Upper lobe of left lung (tissue), 6 donors: Measurements from ENCODE around the gene TNFSF10. TPM values are rescaled to one million over a fixed set of nuclear protein-coding genes. Genes with fewer than 3 reads are reported as not detected.

ENCODE experiments used
- ATAC-seq, 2 donors: fragments of 200-7000 bp; cut with Tn5 transposase; one replicate each; pipeline ENCODE4 v1.9.1; 2022; ENCODE audit warnings: mild to moderate bottlenecking in 2 of 2, moderate library complexity in 2 of 2; ENCODE audit not compliant: low FRiP score in 2 of 2
- DNase-seq, 2 donors: peaks; one replicate each; pipeline ENCODE4 v3.0.0-alpha.2; 2019 to 2020
- H3K27ac ChIP-seq, 4 donors: fragments of 200-600 bp; sonication (generic); one replicate each; pipeline ENCODE4 v1.5.1; 2016 to 2019
- H3K27me3 ChIP-seq, 4 donors: fragments of 200-600 bp; sonication (generic); one replicate each; pipeline ENCODE4 v1.5.1; 2017 to 2019
- H3K36me3 ChIP-seq, 4 donors: fragments of 200-600 bp; sonication (generic); one replicate each; pipeline ENCODE4 v1.5.1; 2016 to 2019
- H3K4me1 ChIP-seq, 4 donors: fragments of 200-600 bp; sonication (generic); one replicate each; pipeline ENCODE4 v1.5.1; 2018 to 2019
- H3K4me3 ChIP-seq, 4 donors: fragments of 200-600 bp; sonication (generic); one replicate each; pipeline ENCODE4 v1.5.1; 2017 to 2019; ENCODE audit warnings: mild to moderate bottlenecking in 2 of 4, moderate library complexity in 1 of 4
- H3K9me3 ChIP-seq, 4 donors: fragments of 200-600 bp; sonication (generic); one replicate each; pipeline ENCODE4 v1.5.1; 2018 to 2019
- CTCF ChIP-seq, 6 experiments: fragments of 450-650 bp in 4 of 6; fragments of 200-600 bp in 2 of 6; sonication (generic) in 2 of 6; IDR thresholded peaks; one replicate each; pipeline ENCODE4 v1.5.1; 2016 to 2019; ENCODE audit warnings: antibody characterized with exemption in 6 of 6
- EP300 ChIP-seq, 4 donors: sonication (generic); formaldehyde crosslinking; IDR thresholded peaks; one replicate each; pipeline ENCODE4 v1.5.1; 2017; ENCODE audit warnings: antibody characterized with exemption in 4 of 4, control low read depth in 2 of 4
- POLR2A ChIP-seq, 4 donors: fragments of 450-650 bp; IDR thresholded peaks; one replicate each; pipeline ENCODE4 v1.5.1; 2016 to 2017; ENCODE audit warnings: antibody characterized with exemption in 4 of 4, mild to moderate bottlenecking in 2 of 4
- POLR2AphosphoS5 ChIP-seq, 2 donors: sonication (generic); formaldehyde crosslinking; IDR thresholded peaks; one replicate each; pipeline ENCODE4 v1.5.1; 2017; ENCODE audit warnings: antibody characterized with exemption in 2 of 2
- WGBS, 2 donors: methylation state at CpG; one replicate each; pipeline ENCODE4 v1.1.5; 2017 to 2018; 5-methylcytosine and 5-hydroxymethylcytosine counted together
- total RNA-seq, 6 donors: library from RNA; depleted of rRNA in 4 of 6; stranded (reverse); fragments of >200 nt in 4 of 6; gene quantifications; one replicate each; pipeline versions ENCODE4 v1.1.0 to v1.2.1, GENCODE V29; 2016 to 2021
- donor health status: DM: no; HTN: no; CAD: no; lungs with moderate emphysema.
- donor health status: DM: no; HTN: yes; CAD: no; lungs with severe emphysema.

Gene TNFSF10
- total RNA-seq, 6 donors from 2014 or later = 41.0 to 95.2 (median 76.8) TPM

GRCh38 chr3:172549144-172549543, 25.9 kb upstream of the TNFSF10 start:
- 48 to 54% methylated on average over 2 of the region's 2 CpGs for WGBS, 2 donors
- peaks cover 4 to 13% (median 8%) of the 10 kb centered on the region in 4 donors for H3K4me1 ChIP-seq
- no peak overlapping the region for H3K27ac ChIP-seq
- H3K4me3 ChIP-seq = no peak overlapping the region
- ATAC-seq = no peak
- no peaks in the 10 kb centered on the region for H3K36me3 ChIP-seq
- TF ChIP-seq CTCF (IDR thresholded peaks at IDR 0.05) (no peak), POLR2A (IDR thresholded peaks at IDR 0.05) (no peak), EP300 (IDR thresholded peaks at IDR 0.05) (no peak), POLR2AphosphoS5 (IDR thresholded peaks at IDR 0.05) (no peak)
- H3K27me3 ChIP-seq = no peaks in the 10 kb centered on the region
- no peak for DNase-seq
- no peaks in the 10 kb centered on the region for H3K9me3 ChIP-seq

DNA sequence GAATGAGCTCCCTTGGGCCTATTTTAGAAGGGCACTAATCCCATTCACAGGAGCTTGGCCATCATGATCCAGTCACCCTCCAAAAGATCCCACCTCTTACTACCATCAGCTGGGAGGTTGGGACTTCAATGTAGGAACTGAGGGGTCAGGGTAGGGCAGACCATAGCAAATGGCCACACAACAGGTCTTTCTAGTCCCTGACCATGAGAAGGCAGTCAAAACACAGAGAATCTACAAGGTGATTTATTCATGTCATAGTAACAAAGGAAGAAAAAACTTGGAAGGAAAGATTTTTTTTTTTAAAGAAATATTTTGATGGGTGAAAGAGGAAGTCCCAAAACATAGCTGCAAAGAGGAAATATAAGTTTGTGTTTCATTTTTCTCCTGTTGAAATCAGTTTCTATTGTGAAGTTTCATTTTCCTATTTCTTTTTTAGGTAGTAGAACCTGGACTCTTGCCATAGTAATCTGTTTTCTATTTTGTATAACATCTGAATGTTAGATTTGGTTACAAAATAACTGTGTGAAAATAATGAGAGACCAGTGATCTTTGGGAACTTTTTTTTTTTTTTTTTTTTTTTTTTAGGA, 23.5 kb upstream of the TNFSF10 start:
- Histone ChIP-seq H3K4me3 (no peak overlapping the region), H3K9me3 (no peaks in the 10 kb centered on the region), H3K27ac (peak overlapping the region; percentile 25 to 42 (median 34)), H3K4me1 (peaks cover 18 to 21% (median 19%) of the 10 kb centered on the region in 4 donors), H3K27me3 (no peaks in the 10 kb centered on the region), H3K36me3 (no peaks in the 10 kb centered on the region)
- DNase-seq = no peak
- TF ChIP-seq CTCF (IDR thresholded peaks at IDR 0.05) (no peak), POLR2AphosphoS5 (IDR thresholded peaks at IDR 0.05) (no peak), POLR2A (IDR thresholded peaks at IDR 0.05) (no peak), EP300 (IDR thresholded peaks at IDR 0.05) (no peak)
- ATAC-seq = no peak

DNA sequence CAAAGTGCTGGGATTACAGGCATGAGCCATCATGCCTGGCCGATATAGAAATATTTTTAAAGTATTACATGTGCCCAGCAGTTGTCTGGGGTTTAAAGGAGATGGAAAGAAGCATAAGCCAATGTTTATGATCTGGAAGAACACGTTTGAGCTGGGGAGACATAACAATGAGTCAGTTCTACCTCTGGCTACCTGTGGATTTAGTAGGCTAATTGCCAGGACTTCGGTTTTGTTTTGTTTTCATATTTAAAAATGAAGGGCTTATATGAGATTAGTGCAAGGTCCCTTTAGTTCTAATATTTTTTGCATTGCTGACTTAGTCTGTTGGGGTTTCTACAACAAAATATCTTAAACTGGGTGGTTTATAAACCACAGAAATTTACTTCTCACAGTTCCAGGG, 22.9 kb upstream of the TNFSF10 start:
- no peak overlapping the region for H3K4me3 ChIP-seq
- H3K36me3 ChIP-seq = no peaks in the 10 kb centered on the region
- H3K4me1 ChIP-seq = peaks cover 23 to 25% (median 24%) of the 10 kb centered on the region in 4 donors
- ATAC-seq = no peak
- peak overlapping the region in 3 of 4 donors; percentile 28 to 42 (median 40) for H3K27ac ChIP-seq
- no peaks in the 10 kb centered on the region for H3K9me3 ChIP-seq
- no peak for DNase-seq
- 63 to 77% methylated on average over 3 of the region's 3 CpGs for WGBS, 2 donors
- H3K27me3 ChIP-seq = no peaks in the 10 kb centered on the region
- no peak for TF ChIP-seq EP300 (IDR thresholded peaks at IDR 0.05)
- TF ChIP-seq CTCF (IDR thresholded peaks at IDR 0.05) = no peak
- TF ChIP-seq POLR2AphosphoS5 (IDR thresholded peaks at IDR 0.05) = no peak
- TF ChIP-seq POLR2A (IDR thresholded peaks at IDR 0.05) = no peak

- Histone ChIP-seq H3K4me3 (no peak overlapping the region), H3K9me3 (no peaks in the 10 kb centered on the region), H3K36me3 (no peaks in the 10 kb centered on the region), H3K4me1 (peaks cover 23 to 26% (median 24%) of the 10 kb centered on the region in 4 donors), H3K27me3 (no peaks in the 10 kb centered on the region), H3K27ac (no peak overlapping the region)
- ATAC-seq (no peak), DNase-seq (no peak)
- TF ChIP-seq POLR2A (IDR thresholded peaks at IDR 0.05) (no peak), POLR2AphosphoS5 (IDR thresholded peaks at IDR 0.05) (no peak), CTCF (IDR thresholded peaks at IDR 0.05) (no peak)
- 82 to 90% methylated on average over 2 of the region's 2 CpGs for WGBS, 2 donors
Observed at GRCh38 chr3:172544404-172544803, 21.2 kb upstream of the TNFSF10 start.

- 87 to 93% methylated on average over 2 of the region's 2 CpGs for WGBS, 2 donors
- no peaks in the 10 kb centered on the region for H3K36me3 ChIP-seq
- H3K4me3 ChIP-seq = no peak overlapping the region
- ATAC-seq (no peak), DNase-seq (no peak)
- no peak overlapping the region for H3K27ac ChIP-seq
- H3K9me3 ChIP-seq = no peaks in the 10 kb centered on the region
- TF ChIP-seq EP300 (IDR thresholded peaks at IDR 0.05) (no peak), POLR2A (IDR thresholded peaks at IDR 0.05) (no peak), CTCF (IDR thresholded peaks at IDR 0.05) (no peak), POLR2AphosphoS5 (IDR thresholded peaks at IDR 0.05) (no peak)
- no peaks in the 10 kb centered on the region for H3K27me3 ChIP-seq
- peaks cover 23 to 26% (median 24%) of the 10 kb centered on the region in 4 donors for H3K4me1 ChIP-seq
Observed at GRCh38 chr3:172543884-172544283, 20.7 kb upstream of the TNFSF10 start.
